ENCODE measurements around the gene PBX1.

PBX1 gene

GRCh38 chr1:164562947-164563520 lies 4.0 kb downstream of the PBX1 start:
- DNase-seq: no peak
- Histone ChIP-seq H4K20me1 (ENCODE audit: insufficient read depth, low read length) (no peaks in the 10 kb centered on the region), H3K9me2 (replicated peaks; ENCODE audit: insufficient read depth, low read length) (no peaks in the 10 kb centered on the region), H3K4me3 (ENCODE audit: low read length) (no peak overlapping the region), H3K9me3 (replicated peaks; ENCODE audit: insufficient read depth, low read length) (no peaks in the 10 kb centered on the region), H3K27ac (ENCODE audit: low read length) (no peak overlapping the region), H3K4me2 (ENCODE audit: low read depth, low read length) (no peak overlapping the region), H3K36me3 (replicated peaks; ENCODE audit: insufficient read depth, low read length) (no peaks in the 10 kb centered on the region), H3F3A (ENCODE audit: insufficient read depth, low read length) (no peaks in the 10 kb centered on the region), H3K4me1 (ENCODE audit: low read length) (peaks cover 6% of the 10 kb centered on the region), H2AFZ (ENCODE audit: low read length) (no peak overlapping the region), H3K9ac (ENCODE audit: low read length) (no peak overlapping the region), H3K79me2 (ENCODE audit: low read length) (peaks cover 27% of the 10 kb centered on the region), H3K27me3 (replicated peaks; ENCODE audit: insufficient read depth, low read length) (no peaks in the 10 kb centered on the region)
- no peak for TF ChIP-seq CTCF (IDR thresholded peaks at IDR 0.05; ENCODE audit: low read length)
- no peak for TF ChIP-seq EZH2phosphoT487 (IDR thresholded peaks at IDR 0.05; ENCODE audit: low read length)
- TF ChIP-seq EZH2 (optimal IDR thresholded peaks at IDR 0.05; ENCODE audit: low read depth, low read length): no peak

GRCh38 chr1:164563721-164564360 lies 4.9 kb downstream of the PBX1 start:
- H3K9me2 ChIP-seq (replicated peaks; ENCODE audit: insufficient read depth, low read length): no peaks in the 10 kb centered on the region
- no peak overlapping the region for H3K4me2 ChIP-seq (ENCODE audit: low read depth, low read length)
- no peak overlapping the region for H2AFZ ChIP-seq (ENCODE audit: low read length)
- no peak overlapping the region for H3K4me3 ChIP-seq (ENCODE audit: low read length)
- peaks cover 27% of the 10 kb centered on the region for H3K79me2 ChIP-seq (ENCODE audit: low read length)
- no peaks in the 10 kb centered on the region for H4K20me1 ChIP-seq (ENCODE audit: insufficient read depth, low read length)
- peaks cover 5% of the 10 kb centered on the region; the same call in 1 of the 2 replicates for H3K4me1 ChIP-seq (ENCODE audit: low read length)
- H3K27ac ChIP-seq (ENCODE audit: low read length): no peak overlapping the region
- TF ChIP-seq EZH2 (optimal IDR thresholded peaks at IDR 0.05; ENCODE audit: low read depth, low read length) (no peak), CTCF (IDR thresholded peaks at IDR 0.05; ENCODE audit: low read length) (no peak), EZH2phosphoT487 (IDR thresholded peaks at IDR 0.05; ENCODE audit: low read length) (no peak)
- DNase-seq: no peak
- no peak overlapping the region for H3K9ac ChIP-seq (ENCODE audit: low read length)
- no peaks in the 10 kb centered on the region for H3K36me3 ChIP-seq (replicated peaks; ENCODE audit: insufficient read depth, low read length)
- H3K9me3 ChIP-seq (replicated peaks; ENCODE audit: insufficient read depth, low read length): no peaks in the 10 kb centered on the region
- H3F3A ChIP-seq (ENCODE audit: insufficient read depth, low read length): no peaks in the 10 kb centered on the region
- H3K27me3 ChIP-seq (replicated peaks; ENCODE audit: insufficient read depth, low read length): no peaks in the 10 kb centered on the region

GRCh38 chr1:164564378-164564777 lies 5.4 kb downstream of the PBX1 start:
- DNase-seq: no peak
- H3K4me1 ChIP-seq (ENCODE audit: low read length): peaks cover 5% of the 10 kb centered on the region; the same call in 1 of the 2 replicates
- H3K9me2 ChIP-seq (replicated peaks; ENCODE audit: insufficient read depth, low read length): no peaks in the 10 kb centered on the region
- H3F3A ChIP-seq (ENCODE audit: insufficient read depth, low read length): no peaks in the 10 kb centered on the region
- H3K79me2 ChIP-seq (ENCODE audit: low read length): peaks cover 27% of the 10 kb centered on the region
- H2AFZ ChIP-seq (ENCODE audit: low read length): no peak overlapping the region
- no peak overlapping the region for H3K27ac ChIP-seq (ENCODE audit: low read length)
- H3K36me3 ChIP-seq (replicated peaks; ENCODE audit: insufficient read depth, low read length): no peaks in the 10 kb centered on the region
- H3K27me3 ChIP-seq (replicated peaks; ENCODE audit: insufficient read depth, low read length): no peaks in the 10 kb centered on the region
- H4K20me1 ChIP-seq (ENCODE audit: insufficient read depth, low read length): no peaks in the 10 kb centered on the region
- H3K4me3 ChIP-seq (ENCODE audit: low read length): no peak overlapping the region
- no peaks in the 10 kb centered on the region for H3K9me3 ChIP-seq (replicated peaks; ENCODE audit: insufficient read depth, low read length)
- TF ChIP-seq CTCF (IDR thresholded peaks at IDR 0.05; ENCODE audit: low read length) (no peak), EZH2phosphoT487 (IDR thresholded peaks at IDR 0.05; ENCODE audit: low read length) (no peak), EZH2 (optimal IDR thresholded peaks at IDR 0.05; ENCODE audit: low read depth, low read length) (no peak)
- H3K9ac ChIP-seq (ENCODE audit: low read length): no peak overlapping the region
- no peak overlapping the region for H3K4me2 ChIP-seq (ENCODE audit: low read depth, low read length)
